Measurements from ENCODE around the gene ALPK3.
A peak's percentile ranks its signal among the peaks of the same experiment; 100 is the strongest.
"Not testable (repeated sequence)": the region's sequence is repeated elsewhere in the genome, so short reads cannot be mapped to it uniquely, and the experiment has no call there.

Gene ALPK3

DNA sequence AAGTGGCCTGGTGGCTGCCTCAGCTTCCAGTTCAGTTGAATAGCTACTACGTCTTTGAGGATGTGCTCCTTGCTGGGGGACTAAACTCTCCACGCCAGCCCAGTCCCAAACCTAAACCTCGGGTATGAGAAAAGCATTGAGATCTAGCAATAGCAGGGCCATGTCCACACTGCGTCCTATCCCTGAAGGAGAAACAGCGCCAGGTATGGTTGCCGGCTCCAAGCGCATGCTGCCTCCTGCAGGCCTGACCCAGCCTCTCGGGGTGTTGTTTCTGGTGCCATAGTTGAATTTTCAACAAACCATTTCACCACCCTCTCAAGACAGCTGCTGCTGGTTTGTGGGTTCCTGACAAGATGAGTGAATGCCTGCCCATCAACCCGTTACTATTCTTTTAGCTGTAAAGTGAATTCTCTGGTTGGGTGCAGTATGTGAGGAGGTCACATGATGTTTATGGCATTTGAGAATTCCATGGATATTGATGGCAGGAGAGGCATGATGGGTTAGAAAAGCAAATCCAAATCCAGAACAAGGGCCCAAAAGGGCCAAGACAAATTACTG is 54.4 kb downstream of the ALPK3 start:
- DNase-seq (ENCODE audit: low read depth): no peak
- TF ChIP-seq, protein P1, sequence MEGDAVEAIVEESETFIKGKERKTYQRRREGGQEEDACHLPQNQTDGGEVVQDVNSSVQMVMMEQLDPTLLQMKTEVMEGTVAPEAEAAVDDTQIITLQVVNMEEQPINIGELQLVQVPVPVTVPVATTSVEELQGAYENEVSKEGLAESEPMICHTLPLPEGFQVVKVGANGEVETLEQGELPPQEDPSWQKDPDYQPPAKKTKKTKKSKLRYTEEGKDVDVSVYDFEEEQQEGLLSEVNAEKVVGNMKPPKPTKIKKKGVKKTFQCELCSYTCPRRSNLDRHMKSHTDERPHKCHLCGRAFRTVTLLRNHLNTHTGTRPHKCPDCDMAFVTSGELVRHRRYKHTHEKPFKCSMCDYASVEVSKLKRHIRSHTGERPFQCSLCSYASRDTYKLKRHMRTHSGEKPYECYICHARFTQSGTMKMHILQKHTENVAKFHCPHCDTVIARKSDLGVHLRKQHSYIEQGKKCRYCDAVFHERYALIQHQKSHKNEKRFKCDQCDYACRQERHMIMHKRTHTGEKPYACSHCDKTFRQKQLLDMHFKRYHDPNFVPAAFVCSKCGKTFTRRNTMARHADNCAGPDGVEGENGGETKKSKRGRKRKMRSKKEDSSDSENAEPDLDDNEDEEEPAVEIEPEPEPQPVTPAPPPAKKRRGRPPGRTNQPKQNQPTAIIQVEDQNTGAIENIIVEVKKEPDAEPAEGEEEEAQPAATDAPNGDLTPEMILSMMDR (conservative IDR thresholded peaks at IDR 0.05; ENCODE audit: control insufficient read depth, insufficient read depth, low read depth, low read length): peak; percentile 5
- H3K4me3 ChIP-seq (ENCODE audit: control insufficient read depth, low read depth, low read length): no peak overlapping the region

DNA sequence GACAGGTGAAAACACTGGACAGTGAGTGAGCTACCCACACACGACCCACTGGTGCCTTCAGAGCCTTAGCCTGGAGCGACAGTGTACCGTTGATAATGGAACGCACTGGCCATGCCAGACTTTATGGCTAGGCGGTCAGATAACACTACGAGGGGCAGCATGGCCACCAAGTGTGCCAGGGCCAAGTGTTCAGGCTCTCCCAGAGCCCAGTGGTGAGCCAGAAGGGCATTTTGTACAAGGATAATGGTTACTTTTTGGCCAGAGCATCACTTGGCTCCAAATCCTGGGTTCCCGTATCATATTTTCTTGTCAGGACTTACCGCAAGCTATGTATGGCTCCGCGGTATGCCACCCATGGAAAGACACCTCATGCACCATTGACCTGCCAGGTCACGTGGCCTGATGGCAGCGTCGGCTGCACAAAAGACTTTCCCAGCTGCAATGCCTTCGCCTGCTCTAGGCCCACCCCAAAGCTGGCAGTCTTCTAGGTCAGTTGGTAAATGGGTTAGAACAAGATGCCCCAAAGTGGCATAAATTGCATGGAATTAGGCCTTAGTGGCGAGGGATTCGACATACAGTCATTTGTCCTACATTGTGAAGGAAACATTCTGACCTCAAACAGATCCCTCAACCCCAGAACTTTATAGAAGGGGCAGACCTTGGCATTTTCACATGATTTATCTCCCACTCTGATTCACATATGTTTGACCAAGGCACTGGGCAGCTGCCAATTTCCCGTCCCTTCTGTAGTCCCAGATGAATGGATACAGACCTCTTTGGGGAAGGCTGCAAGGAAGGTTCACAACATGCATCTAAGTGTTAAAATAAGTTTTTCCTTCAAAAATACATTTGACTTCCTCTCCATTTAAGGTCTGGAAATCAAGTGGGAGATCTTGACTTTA is 55.1 kb downstream of the ALPK3 start:
- peak; percentile 21 for DNase-seq (ENCODE audit: low read depth)
- H3K4me3 ChIP-seq (ENCODE audit: control insufficient read depth, low read depth, low read length): no peak overlapping the region
- TF ChIP-seq, protein P1 (conservative IDR thresholded peaks at IDR 0.05; ENCODE audit: control insufficient read depth, insufficient read depth, low read depth, low read length): no peak

DNA sequence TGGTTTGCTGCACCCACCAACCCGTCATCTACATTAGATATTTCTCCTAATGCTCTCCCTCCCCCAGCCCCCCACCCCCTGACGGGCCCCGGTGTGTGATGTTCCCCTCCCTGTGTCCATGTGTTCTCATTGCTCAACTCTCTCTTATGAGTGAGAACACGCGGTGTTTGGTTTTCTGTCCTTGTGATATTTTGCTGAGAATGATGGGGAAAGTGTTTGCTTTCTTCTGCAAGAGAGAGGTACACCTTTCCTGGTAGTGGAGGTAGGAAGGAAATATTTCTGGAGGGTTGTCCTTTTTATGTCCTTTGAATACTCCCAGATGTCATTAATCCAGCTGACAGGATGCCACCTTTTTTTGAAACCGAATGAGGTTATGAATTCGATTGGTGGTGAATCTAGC is 56.8 kb downstream of the ALPK3 start:
- no peak for DNase-seq (ENCODE audit: low read depth)
- TF ChIP-seq, protein P1 (conservative IDR thresholded peaks at IDR 0.05; ENCODE audit: control insufficient read depth, insufficient read depth, low read depth, low read length): no peak

DNA sequence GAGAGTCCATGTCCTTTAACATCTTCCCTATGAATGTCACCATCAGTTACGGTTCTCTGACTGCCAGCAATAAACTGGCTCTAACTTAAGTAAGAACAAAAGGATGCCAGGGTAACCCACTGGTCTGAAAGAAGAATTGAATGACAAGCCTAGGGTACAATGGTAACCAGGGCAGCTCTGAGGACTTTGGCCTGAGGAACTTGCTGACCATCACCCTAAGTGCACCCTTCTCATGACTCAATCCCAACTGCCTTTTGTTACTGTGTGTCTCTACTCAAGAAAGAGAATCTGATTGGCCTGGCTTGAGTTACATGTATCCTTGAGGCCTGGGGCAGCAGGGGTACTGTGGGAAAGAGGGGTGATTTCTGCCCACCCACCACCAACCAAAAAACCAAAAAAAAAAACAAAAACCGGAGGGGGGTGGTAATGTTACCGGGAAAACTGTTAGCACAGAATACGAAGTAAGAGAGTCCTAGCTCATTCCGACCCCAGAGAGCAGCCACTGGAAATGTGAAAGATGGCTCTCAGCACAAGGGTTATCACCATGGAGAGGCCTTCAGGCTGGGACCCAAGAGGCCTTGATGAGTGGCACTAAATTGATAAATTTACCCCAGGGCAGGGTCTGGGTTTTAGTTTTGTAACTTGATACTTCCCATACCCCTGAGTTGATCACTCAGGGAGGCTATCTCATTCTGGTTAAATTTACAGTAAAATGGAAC is 58.0 kb downstream of the ALPK3 start:
- TF ChIP-seq, protein P1 (conservative IDR thresholded peaks at IDR 0.05; ENCODE audit: control insufficient read depth, insufficient read depth, low read depth, low read length): no peak
- DNase-seq (ENCODE audit: low read depth): no peak
- no peak overlapping the region for H3K4me3 ChIP-seq (ENCODE audit: control insufficient read depth, low read depth, low read length)

More for the DNA sequence above, 56.8 kb downstream of the ALPK3 start:
- no peak overlapping the region for H3K4me3 ChIP-seq (ENCODE audit: control insufficient read depth, low read depth, low read length)

DNA sequence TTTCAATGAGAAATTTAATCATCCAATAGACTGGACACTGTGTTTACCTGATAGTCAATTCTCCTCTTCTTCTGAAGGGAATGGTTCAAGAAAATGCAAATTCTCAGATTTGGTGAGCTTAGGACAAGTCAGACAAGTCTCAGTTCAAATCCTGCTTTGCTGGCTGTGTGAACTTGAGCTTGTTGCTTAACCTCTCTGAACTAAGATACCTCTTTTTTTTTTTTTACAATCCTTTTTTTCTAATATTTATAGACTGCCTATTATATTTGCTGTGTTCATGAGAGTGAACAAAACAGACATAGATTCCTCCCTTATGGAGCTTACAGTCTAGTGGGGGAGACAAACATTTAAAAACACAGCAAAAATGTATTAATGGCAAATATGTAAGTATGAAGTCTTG is 59.1 kb downstream of the ALPK3 start:
- TF ChIP-seq, protein P1 (conservative IDR thresholded peaks at IDR 0.05; ENCODE audit: control insufficient read depth, insufficient read depth, low read depth, low read length): no peak
- H3K4me3 ChIP-seq (ENCODE audit: control insufficient read depth, low read depth, low read length): no peak overlapping the region
- no peak for DNase-seq (ENCODE audit: low read depth)

DNA sequence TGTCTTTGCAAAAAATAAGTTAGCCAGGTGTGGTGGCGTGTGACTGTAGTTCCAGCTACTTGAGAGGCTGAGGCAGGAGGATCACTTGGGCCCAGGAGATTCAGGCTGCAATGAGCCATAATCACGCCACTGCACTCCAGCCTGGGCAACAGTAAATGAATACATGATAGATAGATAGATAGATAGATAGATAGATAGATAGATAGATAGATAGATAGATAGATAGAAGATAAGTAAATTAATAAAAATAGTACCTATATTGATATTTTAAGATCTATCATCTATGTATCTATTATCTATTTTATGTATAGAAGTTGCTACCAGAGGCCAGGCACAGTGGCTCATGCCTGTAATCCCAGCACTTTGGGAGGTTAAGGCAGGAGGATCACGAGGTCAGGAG is 60.5 kb downstream of the ALPK3 start:
- H3K4me3 ChIP-seq (ENCODE audit: control insufficient read depth, low read depth, low read length); DNase-seq (ENCODE audit: low read depth): not testable (repeated sequence)

DNA sequence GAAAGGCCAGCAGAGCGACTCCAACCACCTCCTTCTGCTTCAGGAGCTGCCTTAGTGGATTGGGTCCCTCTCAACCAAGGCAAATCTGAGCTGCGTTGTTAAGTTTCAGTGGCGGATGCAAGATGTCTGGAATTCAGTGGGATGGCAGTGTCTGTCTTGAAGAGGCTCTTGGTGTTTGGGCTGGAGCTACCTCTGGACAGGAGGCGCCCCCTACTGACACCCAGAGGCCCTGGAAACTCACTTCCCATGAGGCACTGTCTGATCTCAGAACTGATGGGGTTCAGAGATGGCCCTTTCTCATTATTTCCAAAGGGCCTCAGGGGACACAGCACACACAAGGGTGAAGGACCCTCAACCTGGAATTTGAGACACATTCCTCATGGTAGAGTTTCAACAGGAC is 61.3 kb downstream of the ALPK3 start:
- no peak overlapping the region for H3K4me3 ChIP-seq (ENCODE audit: control insufficient read depth, low read depth, low read length)
- TF ChIP-seq, protein P1 (conservative IDR thresholded peaks at IDR 0.05; ENCODE audit: control insufficient read depth, insufficient read depth, low read depth, low read length): peak; percentile 63
- DNase-seq (ENCODE audit: low read depth): peak; percentile 55
